NCI-H2196 (cell line): ENCODE results near the gene GPC5.
"Not testable (repeated sequence)": the region's sequence is repeated elsewhere in the genome, so short reads cannot be mapped to it uniquely, and the experiment has no call there.

Source experiments
- DNase-seq: peaks from one replicate; lab custom pipeline; 2025; ENCODE audit not compliant: unreplicated experiment; lab: John Stamatoyannopoulos, UW

The GPC5 gene

GRCh38 chr13:92514420-92515125 lies 1116.2 kb downstream of the GPC5 start:
- DNase-seq: no peak

DNA sequence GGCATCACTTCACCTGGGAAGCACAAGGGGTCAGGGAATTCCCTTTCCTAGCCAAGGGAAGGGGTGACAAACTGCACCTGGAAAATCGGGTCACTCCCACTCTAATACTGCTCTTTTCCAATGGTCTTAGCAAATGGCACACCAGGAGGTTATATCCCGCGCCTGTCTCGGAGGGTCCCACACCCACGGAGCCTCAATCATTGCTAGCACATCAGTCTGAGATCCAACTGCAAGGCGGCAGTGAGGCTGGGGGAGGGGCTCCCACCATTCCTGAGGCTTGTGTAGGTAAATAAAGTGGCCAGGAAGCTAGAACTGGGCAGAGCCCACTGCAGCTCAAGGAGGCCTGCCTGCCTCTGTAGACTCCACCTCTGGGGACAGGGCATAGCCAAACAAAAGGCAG lies 1118.5 kb downstream of the GPC5 start:
- not testable (repeated sequence) for DNase-seq

DNA sequence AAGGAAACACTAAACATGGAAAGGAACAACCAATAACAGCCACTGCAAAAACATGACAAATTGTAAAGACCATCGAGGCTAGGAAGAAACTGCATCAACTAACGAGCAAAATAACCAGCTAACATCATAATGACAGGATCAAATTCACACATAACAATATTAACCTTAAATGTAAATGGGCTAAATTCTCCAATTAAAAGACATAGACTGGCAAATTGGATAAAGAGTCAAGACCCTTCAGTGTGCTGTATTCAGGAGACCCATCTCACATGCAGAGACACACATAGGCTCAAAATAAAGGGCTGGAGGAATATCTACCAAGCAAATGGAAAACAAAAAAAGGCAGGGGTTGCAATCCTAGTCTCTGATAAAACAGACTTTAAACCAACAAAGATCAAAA lies 1120.2 kb downstream of the GPC5 start:
- not testable (repeated sequence) for DNase-seq

DNA sequence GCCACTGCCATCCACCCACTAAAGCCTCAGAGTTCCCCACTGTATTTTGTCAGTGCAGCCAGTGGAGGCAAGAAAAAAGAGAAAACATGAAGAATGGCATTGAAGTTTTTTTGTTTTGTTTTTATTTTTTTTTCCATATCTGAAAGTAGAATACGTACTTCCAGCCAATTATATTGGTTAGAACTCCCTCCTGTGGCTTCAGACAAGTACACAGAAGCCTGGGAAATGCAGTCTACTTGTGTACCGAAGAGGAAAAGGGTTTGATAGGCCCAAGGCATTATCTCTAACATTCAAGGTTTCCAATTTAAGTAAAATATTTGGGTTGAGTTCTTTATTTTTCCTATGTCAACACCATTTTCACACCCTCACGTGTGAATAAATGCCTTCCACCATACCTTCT lies 1131.9 kb downstream of the GPC5 start:
- DNase-seq: no peak

GRCh38 chr13:92535222-92536006 lies 1137.0 kb downstream of the GPC5 start:
- no peak for DNase-seq

GRCh38 chr13:92537471-92537870 lies 1139.0 kb downstream of the GPC5 start:
- DNase-seq: no peak

- no peak for DNase-seq
Measured at GRCh38 chr13:92538164-92538563, 1139.7 kb downstream of the GPC5 start.

DNA sequence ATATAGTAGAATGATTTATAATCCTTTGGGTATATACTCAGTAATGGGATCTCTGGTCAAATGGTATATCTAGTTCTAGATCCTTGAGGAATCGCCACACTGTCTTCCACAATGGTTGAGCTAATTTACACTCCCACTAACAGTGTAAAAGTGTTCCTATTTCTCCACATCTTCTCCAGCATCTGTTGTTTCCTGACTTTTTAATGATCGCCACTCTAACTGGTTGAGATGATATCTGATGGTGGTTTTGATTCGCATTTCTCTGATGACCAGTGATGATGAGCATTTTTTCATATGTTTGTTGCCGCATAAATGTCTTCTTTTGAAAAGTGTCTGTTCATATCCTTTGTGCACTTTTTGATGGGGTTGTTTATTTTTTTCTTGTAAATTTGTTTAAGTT lies 1140.7 kb downstream of the GPC5 start:
- DNase-seq: not testable (repeated sequence)

DNA sequence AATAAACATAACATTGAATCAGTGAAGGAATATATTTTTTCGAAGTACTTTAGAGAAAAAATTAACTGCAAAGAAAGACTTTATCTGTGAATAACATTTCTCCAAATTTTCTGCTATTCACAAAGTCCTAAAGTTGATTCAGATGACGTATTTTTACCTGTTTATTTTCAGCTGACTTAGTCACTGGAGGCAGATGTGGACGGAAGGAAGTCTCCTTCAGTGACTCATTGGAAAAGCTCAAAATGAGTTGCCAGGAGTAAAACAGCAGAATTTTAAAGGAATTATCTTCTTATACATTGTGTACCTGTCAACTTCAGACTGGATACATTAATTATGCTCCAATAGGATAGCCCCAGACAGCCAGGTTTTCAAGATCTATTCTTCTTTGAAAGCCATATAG lies 1148.8 kb downstream of the GPC5 start:
- DNase-seq: no peak

DNA sequence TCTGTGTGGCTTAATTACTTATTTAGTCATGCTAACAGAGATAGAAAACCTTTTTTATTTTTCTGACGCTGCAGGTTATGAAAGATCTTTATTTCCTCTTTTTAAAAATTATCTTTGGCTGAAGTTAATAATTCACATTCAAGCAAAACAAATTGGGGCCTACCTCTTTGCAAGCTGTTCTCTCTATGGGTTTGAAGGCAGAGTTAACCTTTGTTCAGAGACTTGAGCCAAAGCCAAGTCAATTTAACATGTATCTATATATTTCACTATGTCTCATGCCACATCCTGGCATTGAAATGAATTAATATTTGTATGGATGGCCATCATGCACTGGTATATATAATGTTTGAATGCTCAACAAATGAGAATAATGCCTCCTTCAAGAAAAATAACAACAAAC lies 1150.9 kb downstream of the GPC5 start:
- DNase-seq: no peak

DNA sequence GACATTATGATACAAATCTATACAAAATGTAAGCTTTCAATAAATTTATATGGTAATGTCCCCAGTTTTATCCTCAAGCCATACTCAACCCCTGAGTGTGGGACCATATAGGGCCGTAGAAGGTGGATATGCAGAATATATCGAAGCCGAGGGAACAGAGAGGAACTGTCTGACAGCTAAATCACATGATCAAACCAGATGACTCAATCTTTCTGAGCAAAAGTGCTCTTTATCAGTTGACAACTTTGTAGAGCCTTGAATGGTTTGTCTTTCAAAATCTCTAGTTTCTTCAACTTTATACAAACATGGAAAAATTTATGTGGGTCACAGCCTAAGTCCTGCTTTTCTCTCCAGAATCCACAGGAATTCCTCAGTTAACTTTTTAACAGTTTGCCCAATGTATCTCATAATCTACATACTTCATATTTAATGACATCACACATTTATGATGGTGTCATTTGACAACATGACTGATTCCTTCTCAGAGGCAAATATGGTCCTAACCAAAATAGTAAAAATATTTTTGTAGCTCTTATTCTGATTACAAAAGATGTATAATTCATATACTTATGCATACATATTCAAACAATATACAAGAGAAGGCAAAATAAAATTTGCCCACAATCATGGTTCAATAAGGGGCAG lies 1155.2 kb downstream of the GPC5 start:
- no peak for DNase-seq

DNA sequence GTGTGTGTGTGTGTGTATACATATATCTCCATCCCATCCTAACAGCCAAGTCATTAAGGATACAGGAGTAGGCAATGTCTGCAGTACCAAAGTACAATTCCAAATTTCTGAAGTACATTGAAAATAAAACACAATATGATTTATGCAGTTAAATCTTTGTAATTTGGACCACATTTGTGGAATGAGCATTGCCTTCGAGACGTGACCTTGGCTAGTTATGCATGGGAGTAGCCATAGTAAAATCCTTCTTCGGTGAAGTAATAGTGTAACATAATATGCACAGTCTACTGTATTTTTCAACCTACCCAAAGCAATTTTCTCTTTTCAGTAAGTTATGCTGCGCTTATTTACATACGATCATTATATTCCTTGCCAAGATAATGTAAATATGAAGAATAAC lies 1162.5 kb downstream of the GPC5 start:
- DNase-seq: no peak

DNA sequence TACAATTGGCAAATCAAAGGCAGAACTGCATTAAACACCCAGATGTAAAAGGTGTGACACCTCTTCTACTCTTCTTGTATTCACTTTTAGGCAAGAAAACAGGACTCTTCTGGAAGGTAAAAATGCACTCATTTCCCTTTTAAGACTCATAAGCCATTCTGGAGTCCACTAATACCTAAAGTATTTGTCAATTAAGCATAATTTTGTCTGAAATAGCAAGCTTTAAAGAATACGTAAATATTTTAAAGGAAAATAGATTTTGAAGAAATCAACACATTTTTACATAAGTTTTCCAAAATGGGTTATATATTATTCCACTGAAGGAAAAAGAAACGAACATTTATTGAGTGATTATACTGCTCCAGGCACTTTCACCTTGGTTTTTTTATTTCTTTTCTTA lies 1166.5 kb downstream of the GPC5 start:
- DNase-seq: no peak

DNA sequence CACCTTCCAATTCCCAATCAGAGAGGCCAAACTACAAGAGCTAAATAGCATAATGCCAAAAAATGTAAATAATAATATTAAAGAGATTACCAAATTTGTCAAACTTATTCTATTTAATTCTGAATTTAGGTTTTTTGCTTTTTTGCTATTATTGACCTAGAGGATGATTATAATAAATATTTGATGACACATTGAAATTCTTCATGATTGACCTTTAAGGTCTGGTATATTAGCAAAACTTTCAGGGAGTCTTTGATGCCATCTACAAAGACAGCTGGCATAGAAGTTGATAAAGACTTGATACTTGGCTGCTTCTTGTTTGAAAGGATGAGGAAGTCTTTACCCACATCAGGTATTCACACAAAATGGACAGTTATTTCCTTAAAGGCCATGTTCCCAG lies 1168.3 kb downstream of the GPC5 start:
- no peak for DNase-seq

- no peak for DNase-seq
Measured at GRCh38 chr13:92572190-92572589, 1173.8 kb downstream of the GPC5 start.

GRCh38 chr13:92573467-92574057 lies 1175.1 kb downstream of the GPC5 start:
- DNase-seq: no peak

GRCh38 chr13:92574499-92574898 lies 1176.1 kb downstream of the GPC5 start:
- no peak for DNase-seq

DNA sequence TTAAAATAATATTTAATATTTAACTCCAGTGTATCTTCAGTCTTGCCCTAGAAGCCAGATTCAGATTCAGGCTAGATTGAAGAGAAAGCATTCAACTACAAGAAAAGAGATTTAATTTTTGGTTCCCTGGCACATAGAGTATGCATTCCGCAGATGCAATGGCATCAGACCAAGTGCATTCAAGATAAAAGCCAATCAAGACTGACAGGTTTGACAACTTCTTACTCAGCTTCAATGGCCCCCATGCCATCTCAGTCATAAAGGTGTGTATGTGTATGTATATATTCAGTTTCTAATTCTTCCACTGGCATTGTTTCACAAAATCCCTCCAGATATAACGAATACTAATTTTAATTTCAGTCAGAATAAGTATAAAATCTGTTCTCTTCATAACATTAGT lies 1177.4 kb downstream of the GPC5 start:
- DNase-seq: no peak

- no peak for DNase-seq
Measured at GRCh38 chr13:92578358-92578757, 1179.9 kb downstream of the GPC5 start.

DNA sequence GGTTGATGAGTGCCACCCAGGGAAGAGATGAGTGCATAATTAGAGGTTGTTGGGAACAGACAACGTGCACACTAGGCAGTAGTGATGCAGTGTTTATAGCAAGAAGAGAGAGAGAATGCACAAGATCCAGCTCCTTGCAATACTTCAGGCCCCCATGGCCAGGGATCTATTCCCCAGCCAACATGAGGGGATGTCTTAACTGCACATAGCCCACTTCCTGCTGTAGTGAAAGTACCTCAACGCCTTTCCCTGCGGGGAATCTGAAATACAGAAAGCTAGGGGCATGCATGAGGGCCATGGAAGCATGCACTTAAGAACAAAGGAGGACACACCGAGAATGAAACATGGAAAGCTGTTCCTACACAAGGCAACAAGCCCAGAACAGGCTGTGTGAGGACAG lies 1191.5 kb downstream of the GPC5 start:
- DNase-seq: no peak

DNA sequence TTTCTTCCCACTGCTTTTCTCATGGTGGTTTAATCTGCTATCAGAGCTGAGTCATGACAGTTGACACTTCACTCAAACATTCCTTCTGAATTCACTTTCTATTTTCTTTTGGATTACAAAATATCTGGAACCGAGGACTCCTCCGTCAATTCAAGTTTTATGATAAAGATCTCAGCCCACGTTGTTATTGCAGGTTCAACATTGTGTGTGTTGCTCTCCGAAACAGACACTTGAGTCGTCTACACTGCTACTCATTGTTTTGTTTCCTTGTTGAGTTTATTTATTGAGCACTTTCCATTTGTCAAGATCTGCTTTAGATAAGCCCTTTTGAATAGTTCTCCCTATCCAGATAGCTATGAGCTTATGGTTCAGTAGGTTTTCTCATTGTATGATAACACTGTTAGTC lies 1192.1 kb downstream of the GPC5 start:
- no peak for DNase-seq

DNA sequence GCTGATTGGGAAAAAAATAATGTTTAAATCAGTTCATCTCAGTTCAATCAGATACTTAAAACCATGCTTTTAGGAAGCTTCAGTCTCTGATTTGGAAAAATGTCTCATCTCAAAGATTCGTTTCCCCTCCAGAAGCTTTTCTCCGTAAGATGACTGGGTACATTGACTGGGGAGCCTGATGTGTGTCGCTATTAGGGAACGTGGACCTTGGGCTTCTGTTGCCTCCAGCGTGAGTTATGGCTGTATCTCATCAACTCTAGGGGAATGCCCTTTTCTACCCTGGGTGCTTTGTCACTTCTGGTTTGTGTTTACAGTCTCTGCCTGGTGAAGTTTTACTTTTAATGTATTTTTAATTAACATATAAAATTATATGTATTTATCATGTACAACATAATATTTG lies 1192.7 kb downstream of the GPC5 start:
- no peak for DNase-seq
